Right lung (tissue), 10 donors: ENCODE results near the gene TEDDM1. TPM values are rescaled to one million over a fixed set of nuclear protein-coding genes. Genes with fewer than 3 reads are reported as not detected.
"Not testable (repeated sequence)": the region's sequence is repeated elsewhere in the genome, so short reads cannot be mapped to it uniquely, and the experiment has no call there.

Experiments
- DNase-seq, 2 donors: peaks; one replicate each; pipeline ENCODE4 v3.0.0-alpha.2; 2013
- long read RNA-seq, 8 donors: transcript quantifications; one replicate each; lab custom pipeline, GENCODE V29; 2026
- polyA plus RNA-seq, 5 donors: library from polyadenylated mRNA; unstranded; fragments of 120-200 nt; gene quantifications; one replicate each; pipeline versions ENCODE4 v1.2.1 to v1.2.3, GENCODE V29; 2013; ENCODE audit warnings: inconsistent platforms in 1 of 5, low replicate concordance in 1 of 5; ENCODE audit not compliant: insufficient read length in 5 of 5, insufficient read depth in 1 of 5

Gene TEDDM1, protein sequence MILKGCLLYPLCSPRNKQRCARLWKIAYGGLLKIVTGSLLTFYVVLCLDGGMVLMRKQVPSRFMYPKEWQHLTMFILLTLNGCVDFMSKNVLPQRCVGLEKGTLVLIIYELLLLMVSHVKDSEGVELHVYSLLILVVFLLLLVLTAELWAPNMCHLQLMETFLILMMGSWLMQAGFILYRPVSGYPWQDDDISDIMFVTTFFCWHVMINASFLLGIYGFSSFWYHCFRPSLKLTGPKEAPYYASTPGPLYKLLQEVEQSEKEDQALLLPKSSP
- under 1 TPM; 0.04 to 0.44 (median 0.21) TPM for polyA plus RNA-seq
- long read RNA-seq, donor 1, result 0 reads
- long read RNA-seq, donor 2, result 0 reads
- long read RNA-seq, donor 3, partial matches to known transcripts, result 0 of 1 reads
- long read RNA-seq, donor 3, other reads (novel, unspliced or antisense), result 0 of 1 reads
- long read RNA-seq, donor 4, partial matches to known transcripts, result 0 of 1 reads
- long read RNA-seq, donor 4, other reads (novel, unspliced or antisense), result 0 of 1 reads
- long read RNA-seq, donor 5, partial matches to known transcripts, result 0 of 1 reads
- long read RNA-seq, donor 5, other reads (novel, unspliced or antisense), result 0 of 1 reads
- long read RNA-seq, donor 6, result 0 reads
- long read RNA-seq, donor 7, partial matches to known transcripts, result 0 of 1 reads
- long read RNA-seq, donor 7, other reads (novel, unspliced or antisense), result 0 of 1 reads
- long read RNA-seq, donor 8, result 0 reads

GRCh38 chr1:182400567-182400966 lies at the start of gene TEDDM1:
TSS of gene TEDDM1 (minus strand) at chr1:182400667. CDS start at chr1:182400485, 182 bp downstream.
- no peak for DNase-seq

- DNase-seq, result no peak
Measured at GRCh38 chr1:182450087-182450486, 49.6 kb upstream of the TEDDM1 start, which contains the start of gene RGSL1. TSS of gene RGSL1 (plus strand) at chr1:182450146. CDS start at chr1:182450166, 20 bp downstream.

GRCh38 chr1:182447660-182448059 lies 47.2 kb upstream of the TEDDM1 start:
- DNase-seq, result no peak

DNA sequence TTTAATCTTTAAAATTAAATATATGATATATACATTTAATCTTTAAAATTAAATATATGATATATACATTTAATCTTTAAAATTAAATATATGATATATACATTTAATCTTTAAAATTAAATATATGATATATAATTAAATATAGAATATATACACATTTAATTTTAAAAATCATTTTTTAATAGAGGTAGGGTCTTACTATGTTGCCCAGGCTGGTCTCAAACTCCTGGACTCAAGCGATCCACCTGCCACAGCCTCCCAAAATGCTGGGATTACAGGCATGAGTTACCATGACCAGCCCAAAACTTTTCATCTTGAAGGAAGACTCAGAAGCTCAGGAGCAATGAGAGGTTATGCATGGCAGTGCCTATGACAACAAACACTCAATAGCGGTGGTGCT lies 46.7 kb upstream of the TEDDM1 start:
- not testable (repeated sequence) for DNase-seq

DNA sequence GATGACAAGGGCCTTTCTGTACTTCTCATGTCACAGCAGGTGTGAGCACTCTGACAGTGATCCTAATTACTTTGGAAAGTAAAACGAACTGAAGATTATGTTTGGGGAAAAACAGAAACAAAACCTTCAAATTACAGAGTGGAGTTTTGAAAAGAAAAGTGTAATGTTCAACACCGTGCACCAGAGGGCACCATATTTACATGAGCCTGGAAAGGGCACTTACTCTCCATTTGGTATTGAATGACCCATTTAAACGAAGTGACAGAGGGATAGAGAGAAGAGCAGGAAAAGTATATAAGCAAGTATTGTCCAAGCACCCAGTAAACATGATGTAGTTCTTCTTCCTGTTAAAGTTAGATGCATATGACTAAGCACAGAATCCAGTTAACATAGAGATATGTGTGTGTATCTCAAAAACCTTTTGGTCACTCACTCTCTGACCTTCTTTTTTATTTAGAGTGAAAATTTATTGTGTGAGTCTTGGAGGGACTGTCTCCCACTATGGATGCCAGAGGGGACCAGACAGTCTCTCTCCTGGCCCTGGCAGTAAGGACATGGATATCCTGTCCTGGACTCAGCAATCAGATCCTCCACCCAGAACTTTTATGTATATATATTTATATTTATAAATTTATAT lies 45.7 kb upstream of the TEDDM1 start:
- DNase-seq, result no peak

DNA sequence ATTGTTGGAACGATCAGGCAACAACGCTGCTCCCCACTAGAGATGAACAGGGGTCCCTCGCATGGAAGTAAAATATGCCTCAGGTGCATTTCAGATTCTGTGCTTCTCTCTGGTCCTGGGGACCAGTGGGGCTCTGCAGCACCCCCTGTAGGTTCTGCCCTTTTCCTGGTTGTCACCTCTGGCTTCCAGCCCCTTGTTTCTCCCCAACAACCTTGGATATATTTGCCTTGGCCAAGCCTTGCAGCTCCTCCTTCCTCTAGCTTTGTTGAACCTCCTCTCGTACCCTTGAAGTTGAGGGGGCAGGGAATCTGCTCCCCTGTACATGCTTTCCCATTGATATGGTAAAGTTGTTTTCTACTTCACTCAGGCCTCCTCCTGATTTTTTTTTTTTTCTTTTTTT lies 44.0 kb upstream of the TEDDM1 start:
- no peak for DNase-seq

DNA sequence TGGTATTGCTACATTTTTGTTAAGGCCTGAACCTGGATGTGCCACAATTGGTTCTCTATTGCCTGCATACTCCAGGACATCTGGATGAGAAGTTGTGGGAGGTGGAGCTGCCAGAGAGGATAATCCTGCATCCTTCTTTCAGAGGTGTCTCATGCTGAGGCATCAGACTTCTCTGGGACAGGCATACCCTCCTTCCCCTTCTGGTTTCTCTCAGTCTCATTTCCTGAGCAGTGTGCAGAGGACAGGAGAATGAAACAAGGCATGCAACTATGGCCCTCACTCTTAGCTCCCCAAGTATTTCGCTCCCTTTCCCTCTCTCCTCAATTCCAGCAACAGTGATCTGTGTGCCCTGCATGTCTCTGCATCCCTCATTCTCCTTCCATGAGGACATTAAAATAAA lies 41.9 kb upstream of the TEDDM1 start:
- no peak for DNase-seq

- DNase-seq, result no peak
Measured at GRCh38 chr1:182441719-182442118, 41.3 kb upstream of the TEDDM1 start.

- no peak for DNase-seq
Measured at GRCh38 chr1:182438326-182438725, 37.9 kb upstream of the TEDDM1 start.

- DNase-seq, result no peak
Measured at GRCh38 chr1:182433580-182433979, 33.1 kb upstream of the TEDDM1 start.

GRCh38 chr1:182431278-182431677 lies 30.8 kb upstream of the TEDDM1 start:
- no peak for DNase-seq

DNA sequence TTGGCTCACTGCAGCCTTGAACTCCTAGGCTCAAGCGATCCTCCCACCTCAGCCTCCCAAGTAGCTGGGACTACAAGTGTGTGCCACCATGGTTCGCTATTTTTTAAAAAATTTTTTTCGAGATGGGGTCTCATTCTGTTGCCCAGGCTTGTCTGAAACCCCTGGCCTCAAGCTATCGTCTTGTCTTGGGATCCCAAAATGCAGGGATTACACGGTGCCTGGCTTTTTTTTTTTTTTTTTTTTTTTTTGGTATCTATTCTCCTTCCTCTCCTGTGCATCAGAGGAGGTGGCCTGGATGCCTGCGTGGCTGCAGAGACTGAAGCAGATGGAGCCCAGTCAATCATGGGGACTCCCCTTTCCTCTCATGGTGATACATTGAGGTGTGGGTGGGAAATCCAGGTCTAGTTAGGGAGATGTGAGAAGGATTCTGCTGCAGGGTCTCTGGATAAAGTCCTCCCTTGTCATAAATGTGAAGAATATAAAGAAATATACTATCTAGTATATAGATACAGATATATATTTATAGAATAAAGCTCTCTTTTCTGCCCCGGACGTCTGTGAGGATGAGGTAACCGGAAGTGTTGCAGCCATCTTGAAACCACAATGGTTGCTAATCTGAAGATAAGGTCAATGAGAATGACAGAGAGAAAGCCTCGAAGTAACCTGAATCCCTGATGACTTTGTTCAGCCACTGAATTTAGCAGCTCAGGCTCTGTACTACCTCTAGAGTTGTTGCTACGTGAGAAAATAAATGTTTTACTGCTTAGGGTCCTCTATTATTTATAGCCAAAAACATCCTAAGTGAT lies 30.0 kb upstream of the TEDDM1 start:
- DNase-seq, result no peak

DNA sequence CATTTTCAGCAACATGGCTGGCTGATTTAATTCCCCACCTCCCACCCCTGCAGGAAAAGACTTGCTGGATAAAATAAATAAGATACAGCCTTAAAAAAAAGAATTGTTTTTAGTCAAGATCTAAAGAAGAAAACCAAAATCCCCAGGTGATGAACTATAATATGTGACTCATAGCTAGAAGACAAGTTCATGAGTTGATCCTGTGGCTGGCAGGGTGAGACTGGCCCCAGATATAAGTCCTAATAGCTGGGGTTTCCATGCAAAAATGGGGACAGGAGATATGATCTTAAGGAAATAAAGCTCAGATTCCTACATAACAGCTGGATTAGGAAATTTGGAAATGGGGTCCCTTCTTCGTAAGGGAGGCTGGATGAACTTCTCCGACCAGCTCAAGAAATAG lies 27.6 kb upstream of the TEDDM1 start:
- no peak for DNase-seq

GRCh38 chr1:182426442-182427430 lies 26.3 kb upstream of the TEDDM1 start:
- DNase-seq, result no peak

- DNase-seq, result no peak
Measured at GRCh38 chr1:182415789-182416188, 15.3 kb upstream of the TEDDM1 start.

GRCh38 chr1:182413969-182414368 lies 13.5 kb upstream of the TEDDM1 start:
- DNase-seq, result no peak

- no peak for DNase-seq
Measured at GRCh38 chr1:182413486-182413885, 13.0 kb upstream of the TEDDM1 start.

GRCh38 chr1:182410620-182411273 lies 10.3 kb upstream of the TEDDM1 start:
- DNase-seq, result no peak

- DNase-seq, result no peak
Measured at GRCh38 chr1:182410138-182410537, 9.7 kb upstream of the TEDDM1 start.
